HepG2 (cell line): ENCODE measurements around the gene XPO1. TPM values are rescaled to one million over a fixed set of nuclear protein-coding genes. Genes with fewer than 3 reads are reported as not detected.

ENCODE experiments used
- NFYC ChIP-seq: IDR thresholded peaks from 2 replicates; pipeline ENCODE4 v1.6.1; 2016; ENCODE audit warnings: missing genetic modification reagents, missing compliant biosample characterization
- RELA ChIP-seq: sonication (generic); formaldehyde crosslinking; IDR thresholded peaks from 2 replicates; pipeline ENCODE4 v1.4.0; 2020; ENCODE audit warnings: missing genetic modification reagents
- RFX5 ChIP-seq: IDR thresholded peaks from 2 replicates; pipeline ENCODE4 v1.6.1; 2011; ENCODE audit warnings: low read depth, low read length, improper control_type of control experiment
- SNAI1 ChIP-seq: sonication (generic); formaldehyde crosslinking; IDR thresholded peaks from 2 replicates; pipeline ENCODE4 v1.5.0; 2020; ENCODE audit warnings: mild to moderate bottlenecking, missing genetic modification reagents, borderline replicate concordance
- SPEN ChIP-seq: sonication (generic); formaldehyde crosslinking; IDR thresholded peaks from 2 replicates; pipeline ENCODE4 v1.5.1; 2020; ENCODE audit warnings: low read depth, mild to moderate bottlenecking, missing genetic modification reagents
- TGIF2 ChIP-seq: IDR thresholded peaks from 2 replicates; pipeline ENCODE4 v1.6.1; 2016; ENCODE audit warnings: control low read depth, missing compliant biosample characterization
- ZMYM3 ChIP-seq: sonication (generic); formaldehyde crosslinking; IDR thresholded peaks from 2 replicates; pipeline ENCODE4 v1.5.1; 2020; ENCODE audit warnings: mild to moderate bottlenecking, missing genetic modification reagents
- ZNF274 ChIP-seq: sonication (generic); formaldehyde crosslinking; IDR thresholded peaks from 2 replicates; pipeline ENCODE4 v1.5.1; 2020; ENCODE audit warnings: mild to moderate bottlenecking, missing genetic modification reagents
- ZNF768 ChIP-seq: sonication (generic); formaldehyde crosslinking; IDR thresholded peaks from 2 replicates; pipeline ENCODE4 v1.4.0; 2020; ENCODE audit warnings: missing genetic modification reagents
- ZNF790 ChIP-seq: sonication (generic); formaldehyde crosslinking; IDR thresholded peaks from 2 replicates; pipeline ENCODE4 v1.8.0; 2022; ENCODE audit warnings: missing genetic modification reagents, mild to moderate bottlenecking, borderline replicate concordance
- ZNF891 ChIP-seq: sonication (generic); formaldehyde crosslinking; IDR thresholded peaks from 2 replicates; pipeline ENCODE4 v1.5.0; 2020; ENCODE audit warnings: mild to moderate bottlenecking, missing genetic modification reagents
- polyA plus RNA-seq, 8 experiments: library from polyadenylated mRNA; depleted of rRNA in 3 of 8; stranded (reverse) in 7 of 8; unstranded in 1 of 8; fragments of >200 nt; fragmentation: Illumina TruSeq in 4 of 8; extraction: Trizol in 4 of 8; gene quantifications; 2 replicates each; pipeline versions ENCODE4 v1.2.1 to v1.2.3, GENCODE V29; 2011 to 2016; ENCODE audit warnings: low read depth in 4 of 8, missing spikeins in 1 of 8, mixed read lengths in 1 of 8; ENCODE audit not compliant: insufficient read depth in 1 of 8
- total RNA-seq, 5 experiments: library from RNA; depleted of rRNA; stranded (reverse); fragments of >200 nt; fragmentation: Illumina TruSeq; extraction: Trizol; gene quantifications; 2 replicates each; pipeline ENCODE4 v1.2.3, GENCODE V29; 2016; ENCODE audit warnings: low read depth in 1 of 5
- TF ChIP-seq, protein P1 (sequence below): sonication (generic); formaldehyde crosslinking; IDR thresholded peaks from 2 replicates; pipeline ENCODE4 v1.8.1; 2023; ENCODE audit warnings: mild to moderate bottlenecking, missing genetic modification reagents, borderline replicate concordance
- TF ChIP-seq, protein P2 (sequence below), 2 experiments: fragments of 450-650 bp in 1 of 2; sonication (generic) in 1 of 2; formaldehyde crosslinking in 1 of 2; IDR thresholded peaks; 2 replicates each; pipeline versions ENCODE4 v1.6.1 to v1.8.0; 2016 to 2022; ENCODE audit warnings: antibody characterized with exemption in 1 of 2, mild to moderate bottlenecking in 1 of 2, missing genetic modification reagents in 1 of 2
- TF ChIP-seq, protein P3 (sequence below): sonication (generic); formaldehyde crosslinking; IDR thresholded peaks from 2 replicates; pipeline ENCODE4 v1.9.0; 2021; ENCODE audit warnings: missing genetic modification reagents, borderline replicate concordance
- TF ChIP-seq, protein P4 (sequence below): sonication (generic); formaldehyde crosslinking; IDR thresholded peaks from 2 replicates; pipeline ENCODE4 v1.4.0; 2020; ENCODE audit warnings: missing genetic modification reagents, borderline replicate concordance

XPO1 gene
- total and polyA plus RNA-seq, 2 of the 13 experiments (the other 11 are each of a cell fraction or from before 2014, with no cell fraction given) = 67.4 to 212 TPM

DNA sequence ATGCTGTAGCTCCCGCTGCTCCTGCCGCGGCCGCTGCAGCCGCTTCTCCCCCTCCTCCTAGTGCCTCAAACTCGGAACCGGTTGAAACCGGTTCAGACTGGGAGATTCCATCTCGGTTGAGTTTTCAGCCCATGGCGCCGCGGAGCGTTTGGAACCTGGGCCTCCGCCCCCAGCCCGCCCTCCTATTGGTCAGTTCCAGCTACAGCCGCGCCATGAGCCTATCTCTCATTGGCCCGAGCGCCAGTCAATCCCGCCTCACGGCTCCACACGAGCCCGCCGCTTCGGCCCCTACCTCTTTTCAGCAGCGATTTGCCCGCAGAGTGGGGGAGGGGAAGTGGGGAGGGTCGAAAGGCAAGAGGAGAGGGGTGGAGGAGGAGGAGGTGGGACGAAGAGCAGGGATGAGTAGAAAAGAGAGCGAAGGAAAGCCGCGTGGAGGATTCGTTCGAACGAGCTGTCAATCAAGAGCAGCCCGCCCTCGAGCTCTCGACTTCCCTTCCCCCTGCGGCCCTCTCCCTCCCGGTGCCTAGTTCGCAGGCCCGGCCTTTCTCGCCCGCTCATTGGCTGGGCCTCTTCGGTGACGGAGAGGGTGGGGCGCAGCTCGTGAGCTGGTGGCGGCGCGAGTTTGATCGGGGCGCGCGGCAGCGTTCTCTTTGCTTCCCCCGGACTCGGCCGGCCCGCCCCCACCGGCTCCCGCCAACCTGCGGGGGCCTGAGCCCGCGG is at the start of gene XPO1 (continued):
- TF ChIP-seq SPEN (peak; percentile 59; the same call in 1 of the 2 replicates), RFX5 (peak; percentile 83), TGIF2 (peak; percentile 71; the same call in 1 of the 2 replicates), ZNF891 (CRISPR knock-in tag) (peak; percentile 47; the same call in 1 of the 2 replicates), SNAI1 (CRISPR knock-in tag) (no peak), ZMYM3 (CRISPR knock-in tag) (0 out of 2 replicates have a peak, but pooled peaks have one; percentile 15), ZNF768 (CRISPR knock-in tag) (peak; percentile 41; the same call in 1 of the 2 replicates), RELA (CRISPR knock-in tag) (no peak), ZNF274 (CRISPR knock-in tag) (peak; percentile 47; the same call in 1 of the 2 replicates), ZNF790 (CRISPR knock-in tag) (peak; percentile 77; the same call in 1 of the 2 replicates), NFYC (CRISPR knock-in tag) (peak; percentile 96)
- TF ChIP-seq, protein P1, sequence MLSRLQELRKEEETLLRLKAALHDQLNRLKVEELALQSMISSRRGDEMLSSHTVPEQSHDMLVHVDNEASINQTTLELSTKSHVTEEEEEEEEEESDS (CRISPR knock-in tag) = no peak
- TF ChIP-seq, protein P2, sequence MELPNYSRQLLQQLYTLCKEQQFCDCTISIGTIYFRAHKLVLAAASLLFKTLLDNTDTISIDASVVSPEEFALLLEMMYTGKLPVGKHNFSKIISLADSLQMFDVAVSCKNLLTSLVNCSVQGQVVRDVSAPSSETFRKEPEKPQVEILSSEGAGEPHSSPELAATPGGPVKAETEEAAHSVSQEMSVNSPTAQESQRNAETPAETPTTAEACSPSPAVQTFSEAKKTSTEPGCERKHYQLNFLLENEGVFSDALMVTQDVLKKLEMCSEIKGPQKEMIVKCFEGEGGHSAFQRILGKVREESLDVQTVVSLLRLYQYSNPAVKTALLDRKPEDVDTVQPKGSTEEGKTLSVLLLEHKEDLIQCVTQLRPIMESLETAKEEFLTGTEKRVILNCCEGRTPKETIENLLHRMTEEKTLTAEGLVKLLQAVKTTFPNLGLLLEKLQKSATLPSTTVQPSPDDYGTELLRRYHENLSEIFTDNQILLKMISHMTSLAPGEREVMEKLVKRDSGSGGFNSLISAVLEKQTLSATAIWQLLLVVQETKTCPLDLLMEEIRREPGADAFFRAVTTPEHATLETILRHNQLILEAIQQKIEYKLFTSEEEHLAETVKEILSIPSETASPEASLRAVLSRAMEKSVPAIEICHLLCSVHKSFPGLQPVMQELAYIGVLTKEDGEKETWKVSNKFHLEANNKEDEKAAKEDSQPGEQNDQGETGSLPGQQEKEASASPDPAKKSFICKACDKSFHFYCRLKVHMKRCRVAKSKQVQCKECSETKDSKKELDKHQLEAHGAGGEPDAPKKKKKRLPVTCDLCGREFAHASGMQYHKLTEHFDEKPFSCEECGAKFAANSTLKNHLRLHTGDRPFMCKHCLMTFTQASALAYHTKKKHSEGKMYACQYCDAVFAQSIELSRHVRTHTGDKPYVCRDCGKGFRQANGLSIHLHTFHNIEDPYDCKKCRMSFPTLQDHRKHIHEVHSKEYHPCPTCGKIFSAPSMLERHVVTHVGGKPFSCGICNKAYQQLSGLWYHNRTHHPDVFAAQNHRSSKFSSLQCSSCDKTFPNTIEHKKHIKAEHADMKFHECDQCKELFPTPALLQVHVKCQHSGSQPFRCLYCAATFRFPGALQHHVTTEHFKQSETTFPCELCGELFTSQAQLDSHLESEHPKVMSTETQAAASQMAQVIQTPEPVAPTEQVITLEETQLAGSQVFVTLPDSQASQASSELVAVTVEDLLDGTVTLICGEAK (IDR thresholded peaks at IDR 0.05) = no peak
- TF ChIP-seq, protein P2 (CRISPR knock-in tag; IDR thresholded peaks at IDR 0.05) = no peak; the same call in none of the 2 replicates
- TF ChIP-seq, protein P3, sequence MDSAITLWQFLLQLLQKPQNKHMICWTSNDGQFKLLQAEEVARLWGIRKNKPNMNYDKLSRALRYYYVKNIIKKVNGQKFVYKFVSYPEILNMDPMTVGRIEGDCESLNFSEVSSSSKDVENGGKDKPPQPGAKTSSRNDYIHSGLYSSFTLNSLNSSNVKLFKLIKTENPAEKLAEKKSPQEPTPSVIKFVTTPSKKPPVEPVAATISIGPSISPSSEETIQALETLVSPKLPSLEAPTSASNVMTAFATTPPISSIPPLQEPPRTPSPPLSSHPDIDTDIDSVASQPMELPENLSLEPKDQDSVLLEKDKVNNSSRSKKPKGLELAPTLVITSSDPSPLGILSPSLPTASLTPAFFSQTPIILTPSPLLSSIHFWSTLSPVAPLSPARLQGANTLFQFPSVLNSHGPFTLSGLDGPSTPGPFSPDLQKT = no peak
- TF ChIP-seq, protein P4, sequence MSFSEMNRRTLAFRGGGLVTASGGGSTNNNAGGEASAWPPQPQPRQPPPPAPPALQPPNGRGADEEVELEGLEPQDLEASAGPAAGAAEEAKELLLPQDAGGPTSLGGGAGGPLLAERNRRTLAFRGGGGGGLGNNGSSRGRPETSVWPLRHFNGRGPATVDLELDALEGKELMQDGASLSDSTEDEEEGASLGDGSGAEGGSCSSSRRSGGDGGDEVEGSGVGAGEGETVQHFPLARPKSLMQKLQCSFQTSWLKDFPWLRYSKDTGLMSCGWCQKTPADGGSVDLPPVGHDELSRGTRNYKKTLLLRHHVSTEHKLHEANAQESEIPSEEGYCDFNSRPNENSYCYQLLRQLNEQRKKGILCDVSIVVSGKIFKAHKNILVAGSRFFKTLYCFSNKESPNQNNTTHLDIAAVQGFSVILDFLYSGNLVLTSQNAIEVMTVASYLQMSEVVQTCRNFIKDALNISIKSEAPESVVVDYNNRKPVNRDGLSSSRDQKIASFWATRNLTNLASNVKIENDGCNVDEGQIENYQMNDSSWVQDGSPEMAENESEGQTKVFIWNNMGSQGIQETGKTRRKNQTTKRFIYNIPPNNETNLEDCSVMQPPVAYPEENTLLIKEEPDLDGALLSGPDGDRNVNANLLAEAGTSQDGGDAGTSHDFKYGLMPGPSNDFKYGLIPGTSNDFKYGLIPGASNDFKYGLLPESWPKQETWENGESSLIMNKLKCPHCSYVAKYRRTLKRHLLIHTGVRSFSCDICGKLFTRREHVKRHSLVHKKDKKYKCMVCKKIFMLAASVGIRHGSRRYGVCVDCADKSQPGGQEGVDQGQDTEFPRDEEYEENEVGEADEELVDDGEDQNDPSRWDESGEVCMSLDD (CRISPR knock-in tag) = peak; percentile 75; the same call in 1 of the 2 replicates
